Esophagus (tissue), 2 donors: ENCODE measurements around the gene KIF13A. TPM values are rescaled to one million over a fixed set of nuclear protein-coding genes. Genes with fewer than 3 reads are reported as not detected.
A peak's percentile ranks its signal among the peaks of the same experiment; 100 is the strongest.

ENCODE experiments used
- H3K27ac ChIP-seq, 2 donors: one replicate each; pipeline ENCODE4 v1.5.1; 2013; ENCODE audit warnings: low read depth in 2 of 2, mild to moderate bottlenecking in 2 of 2, inconsistent platforms in 1 of 2, low read length in 1 of 2, moderate library complexity in 1 of 2
- H3K27me3 ChIP-seq, 2 donors: one replicate each; pipeline ENCODE4 v1.6.1; 2013; ENCODE audit warnings: low read length in 2 of 2, control low read depth in 1 of 2, mild to moderate bottlenecking in 1 of 2; ENCODE audit not compliant: insufficient read depth in 2 of 2, control insufficient read depth in 1 of 2
- H3K36me3 ChIP-seq, 2 donors: one replicate each; pipeline ENCODE4 v1.6.1; 2013; ENCODE audit warnings: low read length in 1 of 2; ENCODE audit not compliant: control insufficient read depth in 2 of 2, insufficient read depth in 2 of 2
- H3K4me1 ChIP-seq, 2 donors: one replicate each; pipeline ENCODE4 v1.6.1; 2013; ENCODE audit warnings: low read length in 1 of 2; ENCODE audit not compliant: control insufficient read depth in 2 of 2, insufficient read depth in 2 of 2
- H3K4me3 ChIP-seq, 2 donors: one replicate each; pipeline ENCODE4 v1.5.1; 2013; ENCODE audit warnings: low read length in 2 of 2, mild to moderate bottlenecking in 2 of 2, low read depth in 1 of 2, moderate library complexity in 1 of 2
- H3K9me3 ChIP-seq, 2 donors: one replicate each; pipeline ENCODE4 v1.6.1; 2013; ENCODE audit warnings: mild to moderate bottlenecking in 2 of 2, low read depth in 1 of 2, low read length in 1 of 2, moderate library complexity in 1 of 2; ENCODE audit not compliant: control insufficient read depth in 2 of 2, insufficient read depth in 1 of 2
- WGBS, 2 donors: extraction: QIAGEN DNeasy Blood & Tissue Kit; methylation state at CpG; one replicate each; pipeline ENCODE4 v1.1.7; 2013; 5-methylcytosine and 5-hydroxymethylcytosine counted together
- polyA plus RNA-seq, 2 donors: library from polyadenylated mRNA; stranded (reverse); fragments of 200-250 nt; gene quantifications; one replicate each; pipeline ENCODE4 v1.2.3, GENCODE V29; 2013
- donor health status: healthy with polysubstance abuse.
- donor health status: Bipolar disorder and iron deficiency.

The KIF13A gene
- polyA plus RNA-seq = 10 to 100 TPM in 1 of 2 donors, 1 to 10 TPM in 1; 7.7 to 11.5 TPM

- Histone ChIP-seq H3K27ac (peak within 1 kb of the TSS; percentile 94 to 96), H3K9me3 (no peaks in the 10 kb centered on the region), H3K36me3 (no peaks in the 10 kb centered on the region), H3K27me3 (no peaks in the 10 kb centered on the region), H3K4me3 (peak within 1 kb of the TSS; percentile 81 to 95), H3K4me1 (no peaks in the 10 kb centered on the region)
- WGBS, 2 donors = 0% methylated on average over 13 to 54 of the region's 54 CpGs
Observed at GRCh38 chr6:17987447-17987696, at the start of gene KIF13A. KIF13A (minus strand) TSS chr6:17987635; CDS start chr6:17987463, 172 bp downstream.

GRCh38 chr6:18036781-18037180, 49.3 kb upstream of the KIF13A start:
- Histone ChIP-seq H3K36me3 (no peaks in the 10 kb centered on the region), H3K4me3 (no peak overlapping the region), H3K9me3 (no peaks in the 10 kb centered on the region), H3K27ac (no peak overlapping the region), H3K27me3 (no peaks in the 10 kb centered on the region), H3K4me1 (no peaks in the 10 kb centered on the region)
- 96% methylated on average over 4 of the region's 4 CpGs for WGBS, 2 donors

- H3K36me3 ChIP-seq = no peaks in the 10 kb centered on the region
- WGBS, 2 donors = 83 to 89% methylated on average over 13 of the region's 13 CpGs
- no peaks in the 10 kb centered on the region for H3K4me1 ChIP-seq
- H3K4me3 ChIP-seq = no peak overlapping the region
- H3K27ac ChIP-seq = no peak overlapping the region
- no peaks in the 10 kb centered on the region for H3K27me3 ChIP-seq
- H3K9me3 ChIP-seq = no peaks in the 10 kb centered on the region
Observed at GRCh38 chr6:18035330-18035854, 48.0 kb upstream of the KIF13A start.

- H3K27ac ChIP-seq = no peak overlapping the region
- 73 to 77% methylated on average over 6 of the region's 6 CpGs for WGBS, 2 donors
- H3K36me3 ChIP-seq = no peaks in the 10 kb centered on the region
- H3K4me3 ChIP-seq = no peak overlapping the region
- H3K4me1 ChIP-seq = no peaks in the 10 kb centered on the region
- no peaks in the 10 kb centered on the region for H3K27me3 ChIP-seq
- no peaks in the 10 kb centered on the region for H3K9me3 ChIP-seq
Observed at GRCh38 chr6:18034798-18035202, 47.4 kb upstream of the KIF13A start.

DNA sequence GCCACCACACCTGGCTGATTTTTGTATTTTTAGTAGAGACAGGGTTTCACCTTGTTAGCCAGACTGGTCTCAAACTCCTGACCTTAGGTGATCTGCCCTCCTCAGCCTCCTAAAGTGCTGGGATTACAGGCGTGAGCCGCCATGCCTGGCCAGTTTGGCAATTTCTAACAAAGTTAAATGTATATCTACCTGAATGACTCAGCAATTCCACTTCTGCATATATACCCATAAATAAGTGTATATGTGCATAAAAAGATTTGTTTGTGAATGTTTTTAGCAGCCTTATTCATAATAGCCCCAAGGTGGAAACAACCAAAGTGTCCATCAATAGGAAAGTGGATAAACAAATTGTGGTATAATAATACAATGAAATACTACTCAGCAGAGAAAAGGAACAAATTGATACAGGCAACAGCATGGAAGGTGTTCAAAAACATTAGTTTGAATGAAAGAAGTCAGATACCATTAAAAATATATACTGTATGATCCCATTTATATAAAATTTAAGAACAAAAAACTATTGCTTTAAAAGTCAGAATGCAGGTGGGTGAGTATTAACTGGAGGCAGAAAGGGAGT, 44.3 kb upstream of the KIF13A start:
- Histone ChIP-seq H3K4me3 (no peak overlapping the region), H3K9me3 (no peaks in the 10 kb centered on the region), H3K4me1 (no peaks in the 10 kb centered on the region), H3K27ac (no peak overlapping the region), H3K36me3 (no peaks in the 10 kb centered on the region), H3K27me3 (no peaks in the 10 kb centered on the region)
- WGBS, 2 donors = 86 to 88% methylated on average over 2 of the region's 2 CpGs

DNA sequence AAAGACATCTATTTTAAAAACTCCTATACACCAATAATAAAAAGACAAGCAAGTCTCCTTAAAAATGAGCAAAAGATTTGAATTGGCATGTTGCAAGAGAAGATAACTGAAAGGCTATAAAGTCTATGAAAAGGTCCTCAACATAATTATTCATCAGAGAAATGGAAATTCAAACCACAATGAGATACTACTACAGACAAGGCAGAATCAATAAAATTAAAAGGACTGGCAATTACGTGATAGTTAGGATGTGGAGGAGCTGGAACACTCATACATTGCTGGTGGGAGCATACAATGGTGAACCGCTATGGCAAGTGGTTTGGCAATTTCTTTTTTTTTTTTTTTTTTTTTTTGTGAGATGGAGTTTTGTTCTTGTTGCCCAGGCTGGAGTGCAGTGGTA, 43.8 kb upstream of the KIF13A start:
- WGBS, 2 donors = 90 to 92% methylated on average over 2 of the region's 2 CpGs
- H3K36me3 ChIP-seq = no peaks in the 10 kb centered on the region
- H3K27me3 ChIP-seq = no peaks in the 10 kb centered on the region
- H3K9me3 ChIP-seq = no peaks in the 10 kb centered on the region
- H3K27ac ChIP-seq = no peak overlapping the region
- no peak overlapping the region for H3K4me3 ChIP-seq
- no peaks in the 10 kb centered on the region for H3K4me1 ChIP-seq

- H3K4me1 ChIP-seq = no peaks in the 10 kb centered on the region
- H3K4me3 ChIP-seq = no peak overlapping the region
- no peaks in the 10 kb centered on the region for H3K36me3 ChIP-seq
- H3K27me3 ChIP-seq = no peaks in the 10 kb centered on the region
- WGBS, 2 donors = 44 to 60% methylated on average over 2 of the region's 2 CpGs
- H3K9me3 ChIP-seq = no peaks in the 10 kb centered on the region
- no peak overlapping the region for H3K27ac ChIP-seq
Observed at GRCh38 chr6:18028332-18028731, 40.9 kb upstream of the KIF13A start.

DNA sequence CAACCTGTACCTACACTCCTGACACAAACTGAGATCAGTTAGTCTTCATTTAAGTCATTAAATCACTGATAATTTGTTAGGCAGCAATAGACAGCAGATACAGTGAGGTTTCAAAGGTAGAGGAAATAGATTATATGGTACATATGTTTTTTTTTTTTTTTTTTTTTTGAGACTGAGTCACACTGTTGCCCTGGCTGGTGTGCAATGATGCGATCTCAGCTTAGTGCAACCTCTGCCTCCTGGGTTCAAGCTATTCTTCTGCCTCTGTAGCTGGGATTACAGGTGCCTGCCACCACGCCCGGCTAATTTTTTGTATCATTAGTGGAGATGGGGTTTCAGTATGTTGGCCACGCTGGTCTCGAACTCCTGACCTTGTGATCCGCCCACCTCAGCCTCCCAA, 38.2 kb upstream of the KIF13A start:
- Histone ChIP-seq H3K36me3 (no peaks in the 10 kb centered on the region), H3K27ac (no peak overlapping the region), H3K4me3 (no peak overlapping the region), H3K9me3 (no peaks in the 10 kb centered on the region), H3K27me3 (no peaks in the 10 kb centered on the region), H3K4me1 (no peaks in the 10 kb centered on the region)
- WGBS, 2 donors = 81 to 85% methylated on average over 6 of the region's 6 CpGs

DNA sequence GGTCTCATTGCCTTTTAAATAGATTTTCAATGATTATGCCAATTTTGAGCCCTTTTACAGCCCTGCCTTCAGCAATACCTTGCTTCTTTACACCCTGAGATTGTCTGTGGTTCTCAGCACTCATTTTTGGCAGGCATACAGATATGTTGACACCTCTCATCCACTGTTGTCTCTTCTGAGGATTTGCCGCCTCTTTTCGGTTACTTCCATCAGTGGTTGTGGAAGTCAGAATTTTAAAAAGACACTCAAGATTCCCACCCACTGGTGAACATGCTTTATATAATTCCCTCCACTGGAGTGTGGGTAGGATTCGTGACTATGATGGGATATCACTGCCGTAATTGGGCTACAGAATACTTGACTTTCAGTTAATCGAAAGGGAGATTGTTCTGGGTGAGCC, 37.4 kb upstream of the KIF13A start:
- no peak overlapping the region for H3K4me3 ChIP-seq
- H3K4me1 ChIP-seq = no peaks in the 10 kb centered on the region
- no peaks in the 10 kb centered on the region for H3K27me3 ChIP-seq
- no peaks in the 10 kb centered on the region for H3K9me3 ChIP-seq
- no peaks in the 10 kb centered on the region for H3K36me3 ChIP-seq
- no peak overlapping the region for H3K27ac ChIP-seq
- 94 to 95% methylated on average over 5 of the region's 5 CpGs for WGBS, 2 donors

DNA sequence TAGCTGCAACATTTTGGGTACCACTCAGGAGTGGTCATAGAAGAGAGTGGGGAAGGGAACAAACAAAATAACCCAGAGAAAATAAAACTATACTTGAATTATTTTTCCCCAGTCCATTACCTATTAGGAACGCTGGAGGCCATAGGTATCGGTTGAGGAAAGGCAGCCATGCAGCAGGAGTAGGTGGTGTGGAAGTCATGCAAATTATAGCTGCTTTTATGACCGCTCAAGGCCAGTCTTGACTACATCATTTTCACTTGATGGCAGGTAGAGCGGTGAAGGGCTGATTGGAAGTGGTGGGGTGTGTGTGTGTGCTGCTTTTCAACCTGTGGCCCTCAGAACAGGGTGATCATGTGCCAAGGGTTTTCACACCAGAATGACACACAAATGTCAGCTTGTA, 36.5 kb upstream of the KIF13A start:
- Histone ChIP-seq H3K9me3 (no peaks in the 10 kb centered on the region), H3K4me3 (no peak overlapping the region), H3K4me1 (no peaks in the 10 kb centered on the region), H3K27me3 (no peaks in the 10 kb centered on the region), H3K36me3 (no peaks in the 10 kb centered on the region), H3K27ac (no peak overlapping the region)
- WGBS, 2 donors = 94 to 97% methylated on average over 4 of the region's 4 CpGs
